Measurements from ENCODE around the gene SMAD6.
"Not testable (repeated sequence)": the region's sequence is repeated elsewhere in the genome, so short reads cannot be mapped to it uniquely, and the experiment has no call there.

SMAD6 gene

GRCh38 chr15:66821307-66821706 lies 119.3 kb downstream of the SMAD6 start:
- no peak for DNase-seq

- no peak for DNase-seq
Measured at GRCh38 chr15:66822114-66822513, 120.1 kb downstream of the SMAD6 start.

- no peak for DNase-seq
Measured at GRCh38 chr15:66822576-66822975, 120.5 kb downstream of the SMAD6 start.

GRCh38 chr15:66823601-66824000 lies 121.6 kb downstream of the SMAD6 start:
- no peak for DNase-seq

- DNase-seq, result no peak
Measured at GRCh38 chr15:66824424-66824823, 122.4 kb downstream of the SMAD6 start.

- DNase-seq, result no peak
Measured at GRCh38 chr15:66825139-66825538, 123.1 kb downstream of the SMAD6 start.

- DNase-seq, result no peak
Measured at GRCh38 chr15:66825731-66826130, 123.7 kb downstream of the SMAD6 start.

- no peak for DNase-seq
Measured at GRCh38 chr15:66826507-66826906, 124.5 kb downstream of the SMAD6 start.

- DNase-seq, result no peak
Measured at GRCh38 chr15:66827039-66827697, 125.1 kb downstream of the SMAD6 start.

GRCh38 chr15:66827698-66828055 lies 125.6 kb downstream of the SMAD6 start:
- no peak for DNase-seq

- not testable (repeated sequence) for DNase-seq
Measured at GRCh38 chr15:66828817-66829541, 126.9 kb downstream of the SMAD6 start.

- no peak for DNase-seq
Measured at GRCh38 chr15:66829551-66830121, 127.6 kb downstream of the SMAD6 start.

GRCh38 chr15:66830358-66830757 lies 128.3 kb downstream of the SMAD6 start:
- no peak for DNase-seq

GRCh38 chr15:66830823-66831222 lies 128.8 kb downstream of the SMAD6 start:
- DNase-seq, result no peak

- no peak for DNase-seq
Measured at GRCh38 chr15:66831289-66831688, 129.3 kb downstream of the SMAD6 start.

- no peak for DNase-seq
Measured at GRCh38 chr15:66831801-66832390, 129.9 kb downstream of the SMAD6 start.
